Body of pancreas (tissue), 4 donors: ENCODE results near the gene SLC1A2.

Experiments used
- POLR2A ChIP-seq, 3 donors: fragments of 450-650 bp; IDR thresholded peaks; one replicate each; pipeline ENCODE4 v1.6.1; 2016; ENCODE audit warnings: antibody characterized with exemption in 3 of 3, mild to moderate bottlenecking in 2 of 3
- TF ChIP-seq, protein P1 (sequence below), 7 experiments: fragments of 450-650 bp in 4 of 7; fragments of 200-600 bp in 3 of 7; sonication (generic) in 3 of 7; IDR thresholded peaks; one replicate each; pipeline ENCODE4 v1.5.1; 2016 to 2019; ENCODE audit warnings: antibody characterized with exemption in 7 of 7

DNA sequence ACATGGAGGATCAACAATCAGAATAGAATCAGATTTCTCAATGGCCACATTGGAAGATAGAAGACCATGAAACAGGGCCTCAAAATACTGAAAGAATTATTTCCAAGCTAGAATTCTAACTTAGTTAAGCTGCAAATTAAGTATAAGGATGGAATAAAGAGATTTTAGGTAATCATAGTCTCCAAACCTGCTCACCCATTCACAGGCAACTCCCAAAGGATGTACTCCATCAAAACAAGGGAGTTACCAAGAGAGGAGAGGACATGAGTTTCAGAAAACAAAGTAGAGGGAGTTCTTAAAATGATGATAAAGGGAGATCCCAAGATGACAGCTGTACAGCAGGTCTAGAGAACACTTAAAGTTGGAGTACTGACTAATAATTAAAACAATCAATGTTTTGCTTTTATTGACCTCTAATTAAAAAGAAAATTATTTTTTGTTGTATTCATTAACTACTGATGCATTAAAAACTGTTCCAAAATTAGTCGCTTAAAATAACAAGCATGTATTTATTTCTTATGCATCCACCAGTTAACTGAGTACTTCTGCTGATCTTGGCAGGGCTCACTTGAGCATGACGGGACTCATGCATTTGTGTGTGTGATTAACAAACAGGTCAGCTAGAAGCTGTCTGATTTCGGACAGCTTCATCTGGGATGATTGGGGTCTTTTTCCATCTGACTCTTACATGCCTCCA, 184.8 kb downstream of the SLC1A2 start:
- TF ChIP-seq, protein P1, sequence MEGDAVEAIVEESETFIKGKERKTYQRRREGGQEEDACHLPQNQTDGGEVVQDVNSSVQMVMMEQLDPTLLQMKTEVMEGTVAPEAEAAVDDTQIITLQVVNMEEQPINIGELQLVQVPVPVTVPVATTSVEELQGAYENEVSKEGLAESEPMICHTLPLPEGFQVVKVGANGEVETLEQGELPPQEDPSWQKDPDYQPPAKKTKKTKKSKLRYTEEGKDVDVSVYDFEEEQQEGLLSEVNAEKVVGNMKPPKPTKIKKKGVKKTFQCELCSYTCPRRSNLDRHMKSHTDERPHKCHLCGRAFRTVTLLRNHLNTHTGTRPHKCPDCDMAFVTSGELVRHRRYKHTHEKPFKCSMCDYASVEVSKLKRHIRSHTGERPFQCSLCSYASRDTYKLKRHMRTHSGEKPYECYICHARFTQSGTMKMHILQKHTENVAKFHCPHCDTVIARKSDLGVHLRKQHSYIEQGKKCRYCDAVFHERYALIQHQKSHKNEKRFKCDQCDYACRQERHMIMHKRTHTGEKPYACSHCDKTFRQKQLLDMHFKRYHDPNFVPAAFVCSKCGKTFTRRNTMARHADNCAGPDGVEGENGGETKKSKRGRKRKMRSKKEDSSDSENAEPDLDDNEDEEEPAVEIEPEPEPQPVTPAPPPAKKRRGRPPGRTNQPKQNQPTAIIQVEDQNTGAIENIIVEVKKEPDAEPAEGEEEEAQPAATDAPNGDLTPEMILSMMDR (IDR thresholded peaks at IDR 0.05), result no peak
- no peak for TF ChIP-seq POLR2A (IDR thresholded peaks at IDR 0.05)
